AG04450 (cell line): ENCODE measurements around the gene MET. TPM values are rescaled to one million over a fixed set of nuclear protein-coding genes. Genes with fewer than 3 reads are reported as not detected.
"Not testable (repeated sequence)": the region's sequence is repeated elsewhere in the genome, so short reads cannot be mapped to it uniquely, and the experiment has no call there.

Experiments used
- CTCF ChIA-PET: fragments of 300-600, 350-600 bp; formaldehyde crosslinking; extraction: SDS; loops from one replicate; lab custom pipeline; 2022; ENCODE audit warnings: antibody characterized with exemption, inconsistent platforms; lab: Charles Lee
- POLR2A ChIA-PET: fragments of 350-600 bp; formaldehyde crosslinking; extraction: SDS; loops from one replicate; lab custom pipeline; 2021; ENCODE audit warnings: antibody characterized with exemption, inconsistent platforms; lab: Yijun Ruan, JAX
- DNase-seq: peaks from one replicate; pipeline ENCODE4 v3.0.0-alpha.2; 2011; ENCODE audit warnings: low read depth, low spot score
- H3K27ac ChIP-seq: one replicate; pipeline ENCODE4 v1.5.1; 2012; ENCODE audit warnings: low read depth, low read length, control low read depth
- H3K27me3 ChIP-seq: one replicate; pipeline ENCODE4 v1.6.0; 2012; ENCODE audit warnings: low read length; ENCODE audit not compliant: control insufficient read depth, insufficient read depth
- H3K4me3 ChIP-seq: 2 replicates; pipeline ENCODE4 v1.5.1; 2011; ENCODE audit warnings: mild to moderate bottlenecking, low read depth, low read length, control low read depth
- H3K9me3 ChIP-seq: 2 replicates; pipeline ENCODE4 v1.5.1; 2012; ENCODE audit warnings: low read length; ENCODE audit not compliant: control insufficient read depth, insufficient read depth
- polyA plus RNA-seq: library from polyadenylated mRNA; depleted of rRNA; stranded (reverse); fragments of >200 nt; gene quantifications from 2 replicates; pipeline ENCODE4 v1.2.3, GENCODE V29; 2011
- TF ChIP-seq, protein P1 (sequence below): IDR thresholded peaks from 2 replicates; pipeline ENCODE4 v1.5.1; 2011; ENCODE audit warnings: low read depth, low read length, control low read depth, inconsistent platforms

Gene MET
- polyA plus RNA-seq, 1 experiment, result 20.8 TPM

DNA sequence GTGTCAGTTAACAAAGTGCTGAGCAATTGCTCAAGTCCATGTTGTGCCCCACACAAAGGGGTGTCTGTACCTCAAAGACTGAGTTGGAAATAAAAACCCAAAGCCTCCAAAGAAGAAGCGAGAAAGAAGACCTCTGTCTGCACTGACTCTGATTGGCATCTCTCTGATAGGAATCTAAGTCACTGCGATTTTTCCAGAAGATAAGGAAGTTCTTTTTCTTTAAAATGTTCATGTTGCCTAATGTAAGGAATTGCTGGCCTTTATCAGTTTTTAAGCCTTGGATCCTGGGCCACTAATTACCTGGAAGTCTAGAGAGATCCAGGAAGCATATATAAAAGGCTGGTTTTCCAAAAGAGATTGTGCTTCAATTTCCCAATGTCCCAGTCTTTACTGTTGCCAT, 24.1 kb upstream of the MET start:
- ChIA-PET CTCF (no interaction called here), POLR2A (no interaction called here)
- Histone ChIP-seq H3K27ac (no peak overlapping the region), H3K4me3 (no peak overlapping the region), H3K9me3 (no peaks in the 10 kb centered on the region), H3K27me3 (no peaks in the 10 kb centered on the region)
- no peak for DNase-seq
- TF ChIP-seq, protein P1, sequence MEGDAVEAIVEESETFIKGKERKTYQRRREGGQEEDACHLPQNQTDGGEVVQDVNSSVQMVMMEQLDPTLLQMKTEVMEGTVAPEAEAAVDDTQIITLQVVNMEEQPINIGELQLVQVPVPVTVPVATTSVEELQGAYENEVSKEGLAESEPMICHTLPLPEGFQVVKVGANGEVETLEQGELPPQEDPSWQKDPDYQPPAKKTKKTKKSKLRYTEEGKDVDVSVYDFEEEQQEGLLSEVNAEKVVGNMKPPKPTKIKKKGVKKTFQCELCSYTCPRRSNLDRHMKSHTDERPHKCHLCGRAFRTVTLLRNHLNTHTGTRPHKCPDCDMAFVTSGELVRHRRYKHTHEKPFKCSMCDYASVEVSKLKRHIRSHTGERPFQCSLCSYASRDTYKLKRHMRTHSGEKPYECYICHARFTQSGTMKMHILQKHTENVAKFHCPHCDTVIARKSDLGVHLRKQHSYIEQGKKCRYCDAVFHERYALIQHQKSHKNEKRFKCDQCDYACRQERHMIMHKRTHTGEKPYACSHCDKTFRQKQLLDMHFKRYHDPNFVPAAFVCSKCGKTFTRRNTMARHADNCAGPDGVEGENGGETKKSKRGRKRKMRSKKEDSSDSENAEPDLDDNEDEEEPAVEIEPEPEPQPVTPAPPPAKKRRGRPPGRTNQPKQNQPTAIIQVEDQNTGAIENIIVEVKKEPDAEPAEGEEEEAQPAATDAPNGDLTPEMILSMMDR, result no peak

DNA sequence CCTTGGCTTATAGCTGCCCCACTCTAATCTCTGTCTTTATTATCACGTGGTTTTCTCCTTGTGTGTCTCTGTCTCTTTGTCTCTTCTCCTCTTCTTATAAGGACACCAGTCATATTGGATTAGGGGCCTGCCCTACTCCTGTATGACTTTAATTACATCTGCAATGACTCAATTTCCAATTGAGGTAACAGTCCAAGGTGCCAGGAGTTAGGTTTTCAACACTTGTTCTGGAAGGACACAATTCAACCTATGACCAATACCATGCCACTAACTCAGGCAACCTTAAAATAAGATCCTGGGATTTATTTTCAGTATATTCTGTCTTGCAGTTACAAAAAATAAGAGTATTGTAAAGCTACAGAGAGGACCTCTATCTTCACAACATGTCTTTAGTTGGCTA, 21.6 kb upstream of the MET start:
- ChIA-PET CTCF (no interaction called here), POLR2A (no interaction called here)
- TF ChIP-seq, protein P1, result no peak
- Histone ChIP-seq H3K9me3 (no peaks in the 10 kb centered on the region), H3K4me3 (no peak overlapping the region), H3K27me3 (no peaks in the 10 kb centered on the region), H3K27ac (no peak overlapping the region)
- DNase-seq, result no peak

DNA sequence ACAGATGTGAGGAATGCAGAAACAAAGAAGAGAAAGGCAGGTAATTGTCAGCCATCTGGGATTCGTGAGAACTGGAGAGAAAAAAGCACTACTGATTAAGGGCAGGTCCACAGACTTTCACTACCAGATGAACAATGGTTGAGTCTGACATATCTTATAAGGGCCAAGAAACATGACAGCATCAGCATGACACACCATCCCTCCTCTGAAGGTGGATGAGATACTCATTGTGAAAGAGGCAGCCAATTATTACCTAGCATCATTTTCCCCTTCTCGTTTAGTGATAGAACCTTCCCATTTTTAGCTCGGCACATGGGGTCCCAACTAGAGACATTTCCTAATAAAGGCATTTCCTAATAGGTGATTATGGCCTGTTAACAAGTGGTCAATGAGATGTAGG, 19.2 kb upstream of the MET start:
- H3K9me3 ChIP-seq, result no peaks in the 10 kb centered on the region
- TF ChIP-seq, protein P1, result no peak
- POLR2A ChIA-PET, result no interaction called here
- H3K27ac ChIP-seq, result no peak overlapping the region
- H3K4me3 ChIP-seq, result no peak overlapping the region
- no peaks in the 10 kb centered on the region for H3K27me3 ChIP-seq
- CTCF ChIA-PET, result interaction anchor here (1.0 to 1.1 kb wide), 2 partner anchors 61 to 417 kb away, joined by 4 to 5 read pairs; no protein-coding TSS in a partner anchor
- no peak for DNase-seq

DNA sequence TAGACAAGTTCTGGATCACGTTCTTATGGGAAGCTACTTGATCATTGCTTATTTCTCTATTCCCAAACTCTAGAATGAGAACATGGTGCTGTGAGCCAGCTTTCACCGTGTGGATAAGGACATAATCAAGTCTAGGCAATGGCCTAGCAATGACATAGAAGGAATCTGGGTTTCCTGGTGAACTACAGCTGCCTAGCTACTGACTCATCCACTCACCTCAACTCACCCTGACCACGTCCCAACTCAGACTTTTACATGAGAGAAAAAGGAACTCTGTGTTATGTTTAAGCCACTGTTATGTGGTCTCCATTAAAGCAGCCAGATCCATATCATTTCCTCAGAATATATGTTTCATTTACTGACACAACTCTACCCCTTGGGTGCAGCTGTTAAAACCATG, 18.8 kb upstream of the MET start:
- H3K9me3 ChIP-seq, result no peaks in the 10 kb centered on the region
- ChIA-PET POLR2A (no interaction called here), CTCF (interaction anchor here (1.0 to 1.1 kb wide), 2 partner anchors 62 to 418 kb away, joined by 4 to 5 read pairs; no protein-coding TSS in a partner anchor)
- no peak overlapping the region for H3K4me3 ChIP-seq
- peak; percentile 29 for DNase-seq
- TF ChIP-seq, protein P1, result no peak
- H3K27ac ChIP-seq, result no peak overlapping the region
- no peaks in the 10 kb centered on the region for H3K27me3 ChIP-seq

DNA sequence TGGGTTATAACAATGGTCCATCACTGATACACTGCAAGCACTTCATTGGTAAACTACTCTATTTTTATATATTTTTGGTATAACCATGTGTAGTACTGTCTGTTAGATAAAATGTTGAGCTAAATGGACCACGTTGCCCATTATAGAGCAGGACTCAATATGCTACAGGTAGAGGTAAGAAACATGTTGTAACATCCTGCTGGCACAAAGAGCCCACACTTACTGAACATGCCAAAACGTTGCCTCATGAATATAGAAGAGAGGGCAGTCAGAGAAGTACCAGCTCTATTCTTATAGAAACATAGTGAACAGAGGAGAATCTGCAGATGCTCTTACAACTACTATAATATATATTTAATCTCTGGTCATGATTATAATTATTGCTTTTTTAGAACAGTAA, 18.4 kb upstream of the MET start:
- H3K27me3 ChIP-seq, result no peaks in the 10 kb centered on the region

DNA sequence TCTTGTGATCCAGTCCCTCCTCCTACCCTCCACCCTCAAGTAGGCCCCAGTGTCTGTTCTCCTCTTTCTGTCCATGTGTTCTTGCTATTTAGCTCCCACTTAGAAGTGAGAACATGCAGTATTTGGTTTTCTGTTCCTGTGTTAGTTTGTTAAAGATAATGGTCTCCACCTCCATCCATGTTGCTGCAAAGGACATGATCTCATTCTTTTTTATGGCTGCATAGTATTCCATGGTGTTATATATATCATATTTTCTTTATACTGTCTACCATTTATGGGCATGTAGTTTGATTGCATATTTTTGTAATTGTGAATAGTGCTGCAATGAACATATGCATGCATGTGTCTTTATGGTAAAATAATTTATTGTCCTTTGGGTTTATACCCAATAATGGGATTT, 12.7 kb upstream of the MET start:
- H3K4me3 ChIP-seq, DNase-seq, POLR2A ChIA-PET, CTCF ChIA-PET, H3K27me3 ChIP-seq, H3K9me3 ChIP-seq, H3K27ac ChIP-seq: not testable (repeated sequence)

More for the DNA sequence above, 18.4 kb upstream of the MET start:
- no peak for DNase-seq
- Histone ChIP-seq H3K27ac (no peak overlapping the region), H3K4me3 (no peak overlapping the region), H3K9me3 (no peaks in the 10 kb centered on the region)
- ChIA-PET CTCF (interaction anchor here (1.0 to 1.1 kb wide), 2 partner anchors 62 to 418 kb away, joined by 4 to 5 read pairs; no protein-coding TSS in a partner anchor), POLR2A (no interaction called here)
- TF ChIP-seq, protein P1, result no peak
